ENCODE results near the gene BNC2.

The BNC2 gene

GRCh38 chr9:16615451-16615850 lies 255.0 kb downstream of the BNC2 start:
- WGBS (ENCODE audit: extremely low coverage, insufficient coverage, low lambda C conversion rate), result no CpG with 5 or more reads among the region's 4 CpGs
- Histone ChIP-seq H2BK15ac (replicated peaks; ENCODE audit: low read depth) (no peak overlapping the region), H2BK5ac (ENCODE audit: low read length) (no peak overlapping the region), H4K5ac (ENCODE audit: low read length) (no peak overlapping the region), H3K18ac (ENCODE audit: low read length) (no peak overlapping the region), H3K4me2 (ENCODE audit: low read length) (no peak overlapping the region), H4K8ac (ENCODE audit: low read depth, low read length) (no peak overlapping the region), H3K56ac (ENCODE audit: low read length) (no peak overlapping the region), H3K27me3 (ENCODE audit: insufficient read depth, low read length, poor library complexity) (no peaks in the 10 kb centered on the region), H2AK5ac (ENCODE audit: low read length) (no peak overlapping the region), H3K79me1 (ENCODE audit: low read length) (no peaks in the 10 kb centered on the region), H3K36me3 (ENCODE audit: control insufficient read depth, insufficient read depth, low read length) (no peaks in the 10 kb centered on the region), H3K4me3 (ENCODE audit: low read length) (no peak overlapping the region), H2BK120ac (ENCODE audit: low read depth, low read length) (no peak overlapping the region), H3K4ac (ENCODE audit: low read depth, low read length) (no peak overlapping the region), H3K4me1 (ENCODE audit: control insufficient read depth, low read depth, low read length) (no peaks in the 10 kb centered on the region), H3K9ac (ENCODE audit: low read length) (no peak overlapping the region), H3K79me2 (ENCODE audit: control insufficient read depth, insufficient read depth, low read length) (no peaks in the 10 kb centered on the region), H3K23ac (ENCODE audit: low read length) (no peak overlapping the region), H3K27ac (ENCODE audit: low read depth, low read length) (no peak overlapping the region)
- no peak for DNase-seq

- DNase-seq, result no peak
- H3K4me2 ChIP-seq (ENCODE audit: low read length), result no peak overlapping the region
- H3K27me3 ChIP-seq (ENCODE audit: insufficient read depth, low read length, poor library complexity), result no peaks in the 10 kb centered on the region
- no peak overlapping the region for H2AK5ac ChIP-seq (ENCODE audit: low read length)
- no peak overlapping the region for H2BK5ac ChIP-seq (ENCODE audit: low read length)
- no peaks in the 10 kb centered on the region for H3K79me1 ChIP-seq (ENCODE audit: low read length)
- no peak overlapping the region for H3K23ac ChIP-seq (ENCODE audit: low read length)
- no peak overlapping the region for H2BK15ac ChIP-seq (replicated peaks; ENCODE audit: low read depth)
- H3K27ac ChIP-seq (ENCODE audit: low read depth, low read length), result no peak overlapping the region
- no peak overlapping the region for H3K4ac ChIP-seq (ENCODE audit: low read depth, low read length)
- H3K79me2 ChIP-seq (ENCODE audit: control insufficient read depth, insufficient read depth, low read length), result no peaks in the 10 kb centered on the region
- no CpG with 5 or more reads among the region's 3 CpGs for WGBS (ENCODE audit: extremely low coverage, insufficient coverage, low lambda C conversion rate)
- H3K4me3 ChIP-seq (ENCODE audit: low read length), result no peak overlapping the region
- H3K9ac ChIP-seq (ENCODE audit: low read length), result no peak overlapping the region
- no peak overlapping the region for H4K5ac ChIP-seq (ENCODE audit: low read length)
- no peak overlapping the region for H3K56ac ChIP-seq (ENCODE audit: low read length)
- no peak overlapping the region for H3K18ac ChIP-seq (ENCODE audit: low read length)
- H4K8ac ChIP-seq (ENCODE audit: low read depth, low read length), result no peak overlapping the region
- no peaks in the 10 kb centered on the region for H3K4me1 ChIP-seq (ENCODE audit: control insufficient read depth, low read depth, low read length)
- H3K36me3 ChIP-seq (ENCODE audit: control insufficient read depth, insufficient read depth, low read length), result no peaks in the 10 kb centered on the region
- no peak overlapping the region for H2BK120ac ChIP-seq (ENCODE audit: low read depth, low read length)
Observed at GRCh38 chr9:16613605-16614004, 256.9 kb downstream of the BNC2 start.

- no peaks in the 10 kb centered on the region for H3K36me3 ChIP-seq (ENCODE audit: control insufficient read depth, insufficient read depth, low read length)
- no peak overlapping the region for H3K4me3 ChIP-seq (ENCODE audit: low read length)
- H3K4ac ChIP-seq (ENCODE audit: low read depth, low read length), result no peak overlapping the region
- WGBS (ENCODE audit: extremely low coverage, insufficient coverage, low lambda C conversion rate), result no CpG with 5 or more reads among the region's 1 CpG
- no peaks in the 10 kb centered on the region for H3K79me2 ChIP-seq (ENCODE audit: control insufficient read depth, insufficient read depth, low read length)
- no peak overlapping the region for H4K5ac ChIP-seq (ENCODE audit: low read length)
- no peak overlapping the region for H3K56ac ChIP-seq (ENCODE audit: low read length)
- H3K27ac ChIP-seq (ENCODE audit: low read depth, low read length), result no peak overlapping the region
- no peak overlapping the region for H3K9ac ChIP-seq (ENCODE audit: low read length)
- no peak overlapping the region for H3K23ac ChIP-seq (ENCODE audit: low read length)
- no peaks in the 10 kb centered on the region for H3K79me1 ChIP-seq (ENCODE audit: low read length)
- no peak overlapping the region for H3K18ac ChIP-seq (ENCODE audit: low read length)
- H2AK5ac ChIP-seq (ENCODE audit: low read length), result no peak overlapping the region
- no peak overlapping the region for H3K4me2 ChIP-seq (ENCODE audit: low read length)
- no peaks in the 10 kb centered on the region for H3K4me1 ChIP-seq (ENCODE audit: control insufficient read depth, low read depth, low read length)
- no peaks in the 10 kb centered on the region for H3K27me3 ChIP-seq (ENCODE audit: insufficient read depth, low read length, poor library complexity)
- no peak overlapping the region for H4K8ac ChIP-seq (ENCODE audit: low read depth, low read length)
- no peak overlapping the region for H2BK120ac ChIP-seq (ENCODE audit: low read depth, low read length)
- DNase-seq, result no peak
- H2BK5ac ChIP-seq (ENCODE audit: low read length), result no peak overlapping the region
- no peak overlapping the region for H2BK15ac ChIP-seq (replicated peaks; ENCODE audit: low read depth)
Observed at GRCh38 chr9:16613051-16613450, 257.4 kb downstream of the BNC2 start.

- Histone ChIP-seq H4K8ac (ENCODE audit: low read depth, low read length) (no peak overlapping the region), H2AK5ac (ENCODE audit: low read length) (no peak overlapping the region), H3K23ac (ENCODE audit: low read length) (no peak overlapping the region), H3K4ac (ENCODE audit: low read depth, low read length) (no peak overlapping the region), H3K27ac (ENCODE audit: low read depth, low read length) (no peak overlapping the region), H3K4me2 (ENCODE audit: low read length) (no peak overlapping the region), H3K4me3 (ENCODE audit: low read length) (no peak overlapping the region), H3K4me1 (ENCODE audit: control insufficient read depth, low read depth, low read length) (no peaks in the 10 kb centered on the region), H3K79me1 (ENCODE audit: low read length) (no peaks in the 10 kb centered on the region), H3K36me3 (ENCODE audit: control insufficient read depth, insufficient read depth, low read length) (no peaks in the 10 kb centered on the region), H3K56ac (ENCODE audit: low read length) (no peak overlapping the region), H3K79me2 (ENCODE audit: control insufficient read depth, insufficient read depth, low read length) (no peaks in the 10 kb centered on the region), H2BK15ac (replicated peaks; ENCODE audit: low read depth) (no peak overlapping the region), H2BK120ac (ENCODE audit: low read depth, low read length) (no peak overlapping the region), H3K18ac (ENCODE audit: low read length) (no peak overlapping the region), H3K27me3 (ENCODE audit: insufficient read depth, low read length, poor library complexity) (no peaks in the 10 kb centered on the region), H2BK5ac (ENCODE audit: low read length) (no peak overlapping the region), H4K5ac (ENCODE audit: low read length) (no peak overlapping the region), H3K9ac (ENCODE audit: low read length) (no peak overlapping the region)
- no peak for DNase-seq
- no CpG with 5 or more reads among the region's 1 CpG for WGBS (ENCODE audit: extremely low coverage, insufficient coverage, low lambda C conversion rate)
Observed at GRCh38 chr9:16612627-16613026, 257.8 kb downstream of the BNC2 start.

- Histone ChIP-seq H3K9ac (ENCODE audit: low read length) (no peak overlapping the region), H3K4me2 (ENCODE audit: low read length) (no peak overlapping the region), H3K18ac (ENCODE audit: low read length) (no peak overlapping the region), H3K27me3 (ENCODE audit: insufficient read depth, low read length, poor library complexity) (no peaks in the 10 kb centered on the region), H3K79me1 (ENCODE audit: low read length) (no peaks in the 10 kb centered on the region), H2BK120ac (ENCODE audit: low read depth, low read length) (no peak overlapping the region), H4K8ac (ENCODE audit: low read depth, low read length) (no peak overlapping the region), H3K4ac (ENCODE audit: low read depth, low read length) (no peak overlapping the region), H2BK5ac (ENCODE audit: low read length) (no peak overlapping the region), H3K4me3 (ENCODE audit: low read length) (no peak overlapping the region), H2BK15ac (replicated peaks; ENCODE audit: low read depth) (no peak overlapping the region), H4K5ac (ENCODE audit: low read length) (no peak overlapping the region), H2AK5ac (ENCODE audit: low read length) (no peak overlapping the region), H3K4me1 (ENCODE audit: control insufficient read depth, low read depth, low read length) (no peaks in the 10 kb centered on the region), H3K36me3 (ENCODE audit: control insufficient read depth, insufficient read depth, low read length) (no peaks in the 10 kb centered on the region), H3K23ac (ENCODE audit: low read length) (no peak overlapping the region), H3K56ac (ENCODE audit: low read length) (no peak overlapping the region), H3K79me2 (ENCODE audit: control insufficient read depth, insufficient read depth, low read length) (no peaks in the 10 kb centered on the region), H3K27ac (ENCODE audit: low read depth, low read length) (no peak overlapping the region)
- WGBS (ENCODE audit: extremely low coverage, insufficient coverage, low lambda C conversion rate), result no CpG with 5 or more reads among the region's 2 CpGs
- DNase-seq, result no peak
Observed at GRCh38 chr9:16611983-16612382, 258.5 kb downstream of the BNC2 start.

GRCh38 chr9:16611001-16611400 lies 259.5 kb downstream of the BNC2 start:
- H3K79me2 ChIP-seq (ENCODE audit: control insufficient read depth, insufficient read depth, low read length), result no peaks in the 10 kb centered on the region
- H2BK120ac ChIP-seq (ENCODE audit: low read depth, low read length), result no peak overlapping the region
- no peak overlapping the region for H3K4me2 ChIP-seq (ENCODE audit: low read length)
- H2BK15ac ChIP-seq (replicated peaks; ENCODE audit: low read depth), result no peak overlapping the region
- H3K27me3 ChIP-seq (ENCODE audit: insufficient read depth, low read length, poor library complexity), result no peaks in the 10 kb centered on the region
- H3K4me3 ChIP-seq (ENCODE audit: low read length), result no peak overlapping the region
- H3K23ac ChIP-seq (ENCODE audit: low read length), result no peak overlapping the region
- H3K56ac ChIP-seq (ENCODE audit: low read length), result no peak overlapping the region
- H3K9ac ChIP-seq (ENCODE audit: low read length), result no peak overlapping the region
- H4K8ac ChIP-seq (ENCODE audit: low read depth, low read length), result no peak overlapping the region
- no peaks in the 10 kb centered on the region for H3K4me1 ChIP-seq (ENCODE audit: control insufficient read depth, low read depth, low read length)
- no peak overlapping the region for H2AK5ac ChIP-seq (ENCODE audit: low read length)
- no peak overlapping the region for H3K4ac ChIP-seq (ENCODE audit: low read depth, low read length)
- no peak overlapping the region for H4K5ac ChIP-seq (ENCODE audit: low read length)
- no peak overlapping the region for H3K18ac ChIP-seq (ENCODE audit: low read length)
- no CpG with 5 or more reads among the region's 4 CpGs for WGBS (ENCODE audit: extremely low coverage, insufficient coverage, low lambda C conversion rate)
- no peak for DNase-seq
- H3K36me3 ChIP-seq (ENCODE audit: control insufficient read depth, insufficient read depth, low read length), result no peaks in the 10 kb centered on the region
- no peaks in the 10 kb centered on the region for H3K79me1 ChIP-seq (ENCODE audit: low read length)
- no peak overlapping the region for H3K27ac ChIP-seq (ENCODE audit: low read depth, low read length)
- H2BK5ac ChIP-seq (ENCODE audit: low read length), result no peak overlapping the region
